GM19193 (cell line): ENCODE data around the gene NCOA1.

Experiments used
- POLR2A ChIP-seq: IDR thresholded peaks from 4 replicates; pipeline ENCODE4 v1.6.1; 2011; ENCODE audit not compliant: insufficient read depth, insufficient read length; ENCODE audit errors: extremely low read depth

NCOA1 gene

DNA sequence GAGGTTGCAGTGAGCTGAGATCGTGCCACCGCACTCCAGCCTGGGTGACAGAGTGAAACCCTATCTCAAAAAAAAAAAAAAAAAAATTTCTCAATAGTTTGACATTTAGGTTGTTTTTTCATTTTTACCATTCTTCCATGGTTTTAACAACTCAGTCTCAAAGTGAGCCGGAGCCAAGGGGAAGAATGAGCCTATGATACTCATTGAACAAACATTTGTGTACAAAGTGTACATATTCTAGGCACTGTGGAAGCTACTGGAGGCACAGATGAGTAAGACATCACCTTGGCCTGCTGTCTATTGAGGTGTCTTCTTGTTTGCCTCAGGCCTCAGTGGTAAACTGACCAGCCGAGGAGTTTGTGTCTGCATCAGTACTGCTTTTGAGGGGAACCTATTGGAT is 324.1 kb downstream of the NCOA1 start:
- TF ChIP-seq POLR2A, result no peak

DNA sequence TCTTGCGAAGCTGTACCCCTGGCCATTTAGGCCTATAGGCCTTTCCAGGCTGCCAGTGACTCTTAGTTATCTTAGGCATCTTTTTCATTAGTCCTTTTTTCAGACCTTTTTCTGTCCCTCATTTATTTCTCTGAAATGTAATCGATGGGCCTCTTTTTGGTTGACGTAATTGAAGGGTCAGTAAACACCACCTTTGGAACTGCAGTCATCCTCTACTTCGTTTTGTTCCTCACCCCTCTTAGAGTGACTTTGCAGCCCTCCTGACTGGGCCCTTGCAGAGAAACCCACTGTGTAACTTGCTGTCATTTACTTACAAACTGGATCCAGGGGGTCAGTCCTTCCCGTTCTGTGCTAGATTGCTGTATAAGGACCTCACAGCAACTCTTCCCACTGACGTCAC is 325.4 kb downstream of the NCOA1 start:
- TF ChIP-seq POLR2A, result no peak

DNA sequence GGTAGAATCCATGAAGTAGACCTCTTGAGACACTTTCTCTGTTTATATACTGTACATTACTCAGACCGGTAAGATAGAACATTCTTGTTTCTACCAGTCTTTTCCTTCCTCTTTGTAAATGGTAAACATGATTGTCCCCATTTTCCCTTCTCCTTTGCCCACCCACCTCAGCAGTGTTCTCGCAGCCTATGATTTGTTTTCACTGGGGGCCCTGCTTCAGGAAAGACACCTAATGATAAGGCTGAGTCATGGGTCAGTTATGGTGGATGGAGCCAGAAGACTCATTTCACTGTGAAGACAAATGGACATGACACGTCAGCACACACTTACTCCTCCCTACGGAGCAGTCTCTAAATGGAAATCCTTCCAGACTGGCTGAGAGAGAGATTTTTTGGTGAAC is 325.8 kb downstream of the NCOA1 start:
- TF ChIP-seq POLR2A, result no peak

DNA sequence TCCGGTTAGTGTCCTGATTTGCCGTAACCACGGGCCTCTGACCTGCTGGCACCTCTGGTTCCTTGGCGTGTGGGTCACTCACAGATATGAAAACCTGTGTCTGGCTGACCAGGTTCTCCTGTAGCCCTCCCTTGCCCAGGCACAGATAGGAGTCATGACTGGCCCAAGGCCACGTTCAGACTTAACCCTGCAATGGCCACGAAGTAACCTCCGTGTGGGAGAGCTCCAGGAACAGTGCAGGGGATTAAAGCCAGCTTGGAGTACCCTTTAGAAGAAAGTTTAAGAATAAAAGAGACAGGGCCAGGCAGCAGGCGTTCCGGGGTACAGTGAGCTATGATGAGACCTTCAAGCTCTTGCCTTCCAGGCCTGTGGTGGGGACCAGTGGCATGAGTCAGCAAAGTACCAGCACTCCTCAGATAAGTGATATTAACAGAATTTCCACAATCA is 327.7 kb downstream of the NCOA1 start:
- TF ChIP-seq POLR2A, result no peak

DNA sequence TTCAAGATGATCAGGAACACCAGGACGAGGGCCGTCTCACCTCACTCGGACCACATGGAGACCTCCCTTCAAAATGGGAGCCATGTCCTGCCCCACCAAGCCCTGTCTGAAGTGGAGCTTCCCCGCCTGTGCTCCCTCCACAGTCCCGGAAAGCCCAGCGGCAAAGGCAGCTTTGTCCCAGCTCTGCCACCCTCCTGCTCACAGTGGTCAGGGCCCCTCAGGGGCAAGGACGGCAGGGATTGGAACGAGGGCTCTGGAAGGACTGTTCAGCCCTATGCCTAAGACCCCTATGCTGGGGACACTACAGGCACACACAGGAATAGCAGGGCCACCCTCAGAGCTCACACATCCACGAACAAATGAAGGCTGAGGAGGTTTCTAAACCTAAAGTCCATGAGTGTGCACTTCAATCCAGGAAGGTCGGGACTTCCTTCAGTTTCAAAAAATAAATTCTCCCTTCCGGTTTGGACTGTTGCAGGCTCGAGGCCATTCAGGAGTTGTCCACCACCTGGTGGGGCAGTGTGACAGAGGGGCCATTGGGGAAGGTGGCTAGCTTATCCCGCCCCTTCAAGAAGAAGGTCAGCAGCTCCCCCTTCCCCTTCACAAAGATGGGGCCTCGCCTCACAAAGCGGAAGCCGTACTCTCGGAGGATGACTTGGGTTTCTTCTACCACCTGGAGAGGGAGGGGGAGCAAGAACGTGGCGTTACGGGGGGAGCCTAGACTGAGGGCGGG is 328.6 kb downstream of the NCOA1 start:
- TF ChIP-seq POLR2A, result peak; percentile 27

DNA sequence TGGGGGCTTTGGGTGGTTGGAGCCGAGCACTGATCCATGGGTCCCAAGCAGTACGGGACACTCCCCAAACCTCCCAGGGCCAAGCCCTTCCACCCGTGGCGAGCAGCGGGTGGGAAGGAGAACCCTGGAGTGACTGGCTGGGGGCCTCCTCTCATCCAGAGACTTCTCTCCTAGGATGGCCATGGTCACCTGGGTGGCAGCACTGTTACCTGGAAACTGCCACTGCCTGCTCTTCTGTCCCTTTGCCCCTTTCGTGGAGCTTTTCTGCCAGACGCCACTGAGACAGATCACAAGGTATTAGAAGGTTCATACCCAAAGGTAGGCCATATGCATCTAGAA is 329.1 kb downstream of the NCOA1 start:
- no peak for TF ChIP-seq POLR2A
